HepG2 (cell line): Measurements from ENCODE around the gene ARMH3. TPM values are rescaled to one million over a fixed set of nuclear protein-coding genes. Genes with fewer than 3 reads are reported as not detected.

Source experiments
- ATF7 ChIP-seq, 2 experiments: fragments of 450-650 bp in 1 of 2; sonication (generic) in 1 of 2; formaldehyde crosslinking in 1 of 2; IDR thresholded peaks; 2 replicates each; pipeline versions ENCODE4 v1.4.0 to v1.6.1; 2016 to 2020; ENCODE audit warnings: antibody characterized with exemption in 1 of 2, mild to moderate bottlenecking in 1 of 2, missing genetic modification reagents in 1 of 2
- CEBPG ChIP-seq: IDR thresholded peaks from 2 replicates; pipeline ENCODE4 v1.6.1; 2016
- DNMT1 ChIP-seq: sonication (generic); formaldehyde crosslinking; IDR thresholded peaks from 2 replicates; pipeline ENCODE4 v1.5.1; 2020; ENCODE audit warnings: mild to moderate bottlenecking, missing genetic modification reagents
- KLF6 ChIP-seq: IDR thresholded peaks from 2 replicates; pipeline ENCODE4 v1.8.0; 2016; ENCODE audit warnings: missing biosample characterization, missing genetic modification reagents
- RELA ChIP-seq: sonication (generic); formaldehyde crosslinking; IDR thresholded peaks from 2 replicates; pipeline ENCODE4 v1.4.0; 2020; ENCODE audit warnings: missing genetic modification reagents
- SP140L ChIP-seq: sonication (generic); formaldehyde crosslinking; IDR thresholded peaks from 2 replicates; pipeline ENCODE4 v1.4.0; 2020; ENCODE audit warnings: missing genetic modification reagents, borderline replicate concordance
- ZNF430 ChIP-seq: sonication (generic); formaldehyde crosslinking; IDR thresholded peaks from 2 replicates; pipeline ENCODE4 v1.9.0; 2021; ENCODE audit warnings: mild to moderate bottlenecking, missing genetic modification reagents
- ZNF605 ChIP-seq: sonication (generic); formaldehyde crosslinking; IDR thresholded peaks from 2 replicates; pipeline ENCODE4 v1.8.0; 2022; ENCODE audit warnings: mild to moderate bottlenecking, missing genetic modification reagents
- ZNF652 ChIP-seq: IDR thresholded peaks from 2 replicates; pipeline ENCODE4 v1.6.1; 2016; ENCODE audit warnings: low read depth, borderline replicate concordance
- ZNF891 ChIP-seq: sonication (generic); formaldehyde crosslinking; IDR thresholded peaks from 2 replicates; pipeline ENCODE4 v1.5.0; 2020; ENCODE audit warnings: mild to moderate bottlenecking, missing genetic modification reagents
- ZSCAN29 ChIP-seq: sonication (generic); formaldehyde crosslinking; conservative IDR thresholded peaks from 2 replicates; pipeline ENCODE4 v1.4.0; 2020; ENCODE audit warnings: mild to moderate bottlenecking, missing genetic modification reagents
- polyA plus RNA-seq, 8 experiments: library from polyadenylated mRNA; depleted of rRNA in 3 of 8; stranded (reverse) in 7 of 8; unstranded in 1 of 8; fragments of >200 nt; fragmentation: Illumina TruSeq in 4 of 8; extraction: Trizol in 4 of 8; gene quantifications; 2 replicates each; pipeline versions ENCODE4 v1.2.1 to v1.2.3, GENCODE V29; 2011 to 2016; ENCODE audit warnings: low read depth in 4 of 8, missing spikeins in 1 of 8, mixed read lengths in 1 of 8; ENCODE audit not compliant: insufficient read depth in 1 of 8
- total RNA-seq, 5 experiments: library from RNA; depleted of rRNA; stranded (reverse); fragments of >200 nt; fragmentation: Illumina TruSeq; extraction: Trizol; gene quantifications; 2 replicates each; pipeline ENCODE4 v1.2.3, GENCODE V29; 2016; ENCODE audit warnings: low read depth in 1 of 5
- TF ChIP-seq, protein P1 (sequence below): sonication (generic); formaldehyde crosslinking; IDR thresholded peaks from 2 replicates; pipeline ENCODE4 v1.8.0; 2022; ENCODE audit warnings: mild to moderate bottlenecking, missing genetic modification reagents, moderate library complexity
- TF ChIP-seq, protein P2 (sequence below): sonication (generic); formaldehyde crosslinking; IDR thresholded peaks from 2 replicates; pipeline ENCODE4 v1.4.0; 2020; ENCODE audit warnings: missing genetic modification reagents
- TF ChIP-seq, protein P3 (sequence below): IDR thresholded peaks from 2 replicates; pipeline ENCODE4 v1.6.1; 2016; ENCODE audit warnings: mild to moderate bottlenecking, missing biosample characterization, missing genetic modification reagents
- TF ChIP-seq, protein P4 (sequence below): sonication (generic); formaldehyde crosslinking; IDR thresholded peaks from 2 replicates; pipeline ENCODE4 v1.8.0; 2022; ENCODE audit warnings: missing genetic modification reagents, mild to moderate bottlenecking, borderline replicate concordance
- TF ChIP-seq, protein P5 (sequence below): sonication (generic); formaldehyde crosslinking; IDR thresholded peaks from 2 replicates; pipeline ENCODE4 v1.8.0; 2022; ENCODE audit warnings: low read depth, missing genetic modification reagents
- TF ChIP-seq, protein P6 (sequence below): sonication (generic); formaldehyde crosslinking; IDR thresholded peaks from 2 replicates; pipeline ENCODE4 v1.4.0; 2020; ENCODE audit warnings: missing genetic modification reagents, mild to moderate bottlenecking, borderline replicate concordance

ARMH3 gene
- total and polyA plus RNA-seq, 2 of the 13 experiments (the other 11 are each of a cell fraction or from before 2014, with no cell fraction given) = 8.4 to 16.9 TPM

DNA sequence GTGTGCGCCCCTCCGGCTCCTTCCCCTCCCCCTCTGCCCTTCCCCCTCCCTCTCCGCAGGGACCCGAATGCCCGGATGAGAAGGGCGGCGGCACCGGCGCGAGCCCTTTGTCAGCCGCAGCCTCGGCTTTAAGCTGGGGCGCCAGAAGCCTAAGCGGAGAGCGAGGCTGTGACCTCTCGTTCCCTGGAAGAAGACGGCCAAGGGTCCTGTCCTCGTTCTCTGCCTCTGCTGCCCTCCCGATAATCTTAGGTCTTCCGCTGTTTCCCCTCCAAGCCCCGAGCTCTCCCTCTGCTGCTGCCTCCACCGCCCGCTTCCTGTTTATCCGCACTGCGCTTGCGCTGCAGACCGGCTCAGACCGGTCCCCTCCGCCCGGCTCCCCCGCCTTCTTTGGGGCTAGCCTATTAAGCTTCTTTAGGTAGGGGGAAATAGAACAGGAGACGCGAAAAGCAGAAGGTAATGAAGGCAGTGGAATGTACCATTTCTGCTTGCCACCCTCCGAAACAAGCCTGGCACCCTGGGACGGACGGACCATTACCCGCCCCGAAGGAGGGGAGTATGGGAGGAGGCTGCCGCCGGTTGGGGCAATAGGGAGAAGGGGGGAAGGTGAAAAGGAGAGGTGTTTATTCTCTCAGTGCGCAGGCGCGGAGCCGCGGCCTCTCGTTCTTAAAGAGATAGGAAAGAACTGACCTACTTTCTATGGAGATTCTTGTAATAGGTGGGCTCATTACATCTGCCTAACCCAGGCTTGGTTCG lies 237.7 kb downstream of the ARMH3 start, which contains the start of gene OGA (continued):
- TF ChIP-seq ATF7 (IDR thresholded peaks at IDR 0.05) (peak; percentile 90), ATF7 (CRISPR knock-in tag; IDR thresholded peaks at IDR 0.05) (no peak; the same call in 1 of the 2 replicates), DNMT1 (0 out of 2 replicates have a peak, but pooled peaks have one; percentile 28), ZSCAN29 (CRISPR knock-in tag) (no peak), ZNF652 (no peak), KLF6 (no peak; the same call in none of the 2 replicates), ZNF605 (CRISPR knock-in tag) (peak; percentile 76; the same call in 1 of the 2 replicates), ZNF430 (CRISPR knock-in tag) (peak; percentile 32), SP140L (CRISPR knock-in tag) (no peak), RELA (CRISPR knock-in tag) (no peak), ZNF891 (CRISPR knock-in tag) (no peak), CEBPG (peak; percentile 67)
- TF ChIP-seq, protein P1, sequence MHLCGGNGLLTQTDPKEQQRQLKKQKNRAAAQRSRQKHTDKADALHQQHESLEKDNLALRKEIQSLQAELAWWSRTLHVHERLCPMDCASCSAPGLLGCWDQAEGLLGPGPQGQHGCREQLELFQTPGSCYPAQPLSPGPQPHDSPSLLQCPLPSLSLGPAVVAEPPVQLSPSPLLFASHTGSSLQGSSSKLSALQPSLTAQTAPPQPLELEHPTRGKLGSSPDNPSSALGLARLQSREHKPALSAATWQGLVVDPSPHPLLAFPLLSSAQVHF (CRISPR knock-in tag) = no peak
- TF ChIP-seq, protein P2, sequence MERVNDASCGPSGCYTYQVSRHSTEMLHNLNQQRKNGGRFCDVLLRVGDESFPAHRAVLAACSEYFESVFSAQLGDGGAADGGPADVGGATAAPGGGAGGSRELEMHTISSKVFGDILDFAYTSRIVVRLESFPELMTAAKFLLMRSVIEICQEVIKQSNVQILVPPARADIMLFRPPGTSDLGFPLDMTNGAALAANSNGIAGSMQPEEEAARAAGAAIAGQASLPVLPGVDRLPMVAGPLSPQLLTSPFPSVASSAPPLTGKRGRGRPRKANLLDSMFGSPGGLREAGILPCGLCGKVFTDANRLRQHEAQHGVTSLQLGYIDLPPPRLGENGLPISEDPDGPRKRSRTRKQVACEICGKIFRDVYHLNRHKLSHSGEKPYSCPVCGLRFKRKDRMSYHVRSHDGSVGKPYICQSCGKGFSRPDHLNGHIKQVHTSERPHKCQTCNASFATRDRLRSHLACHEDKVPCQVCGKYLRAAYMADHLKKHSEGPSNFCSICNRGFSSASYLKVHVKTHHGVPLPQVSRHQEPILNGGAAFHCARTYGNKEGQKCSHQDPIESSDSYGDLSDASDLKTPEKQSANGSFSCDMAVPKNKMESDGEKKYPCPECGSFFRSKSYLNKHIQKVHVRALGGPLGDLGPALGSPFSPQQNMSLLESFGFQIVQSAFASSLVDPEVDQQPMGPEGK = peak; percentile 72
- TF ChIP-seq, protein P3, sequence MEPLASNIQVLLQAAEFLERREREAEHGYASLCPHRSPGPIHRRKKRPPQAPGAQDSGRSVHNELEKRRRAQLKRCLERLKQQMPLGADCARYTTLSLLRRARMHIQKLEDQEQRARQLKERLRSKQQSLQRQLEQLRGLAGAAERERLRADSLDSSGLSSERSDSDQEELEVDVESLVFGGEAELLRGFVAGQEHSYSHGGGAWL (CRISPR knock-in tag) = no peak
- TF ChIP-seq, protein P4, sequence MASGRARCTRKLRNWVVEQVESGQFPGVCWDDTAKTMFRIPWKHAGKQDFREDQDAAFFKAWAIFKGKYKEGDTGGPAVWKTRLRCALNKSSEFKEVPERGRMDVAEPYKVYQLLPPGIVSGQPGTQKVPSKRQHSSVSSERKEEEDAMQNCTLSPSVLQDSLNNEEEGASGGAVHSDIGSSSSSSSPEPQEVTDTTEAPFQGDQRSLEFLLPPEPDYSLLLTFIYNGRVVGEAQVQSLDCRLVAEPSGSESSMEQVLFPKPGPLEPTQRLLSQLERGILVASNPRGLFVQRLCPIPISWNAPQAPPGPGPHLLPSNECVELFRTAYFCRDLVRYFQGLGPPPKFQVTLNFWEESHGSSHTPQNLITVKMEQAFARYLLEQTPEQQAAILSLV = peak; percentile 50; the same call in 1 of the 2 replicates
- TF ChIP-seq, protein P5, sequence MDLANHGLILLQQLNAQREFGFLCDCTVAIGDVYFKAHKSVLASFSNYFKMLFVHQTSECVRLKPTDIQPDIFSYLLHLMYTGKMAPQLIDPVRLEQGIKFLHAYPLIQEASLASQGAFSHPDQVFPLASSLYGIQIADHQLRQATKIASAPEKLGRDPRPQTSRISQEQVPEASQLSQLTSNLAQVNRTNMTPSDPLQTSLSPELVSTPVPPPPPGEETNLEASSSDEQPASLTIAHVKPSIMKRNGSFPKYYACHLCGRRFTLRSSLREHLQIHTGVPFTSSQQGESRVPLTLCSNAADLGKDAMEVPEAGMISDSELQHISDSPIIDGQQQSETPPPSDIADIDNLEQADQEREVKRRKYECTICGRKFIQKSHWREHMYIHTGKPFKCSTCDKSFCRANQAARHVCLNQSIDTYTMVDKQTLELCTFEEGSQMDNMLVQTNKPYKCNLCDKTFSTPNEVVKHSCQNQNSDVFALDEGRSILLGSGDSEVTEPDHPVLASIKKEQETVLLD (CRISPR knock-in tag) = no peak
- TF ChIP-seq, protein P6, sequence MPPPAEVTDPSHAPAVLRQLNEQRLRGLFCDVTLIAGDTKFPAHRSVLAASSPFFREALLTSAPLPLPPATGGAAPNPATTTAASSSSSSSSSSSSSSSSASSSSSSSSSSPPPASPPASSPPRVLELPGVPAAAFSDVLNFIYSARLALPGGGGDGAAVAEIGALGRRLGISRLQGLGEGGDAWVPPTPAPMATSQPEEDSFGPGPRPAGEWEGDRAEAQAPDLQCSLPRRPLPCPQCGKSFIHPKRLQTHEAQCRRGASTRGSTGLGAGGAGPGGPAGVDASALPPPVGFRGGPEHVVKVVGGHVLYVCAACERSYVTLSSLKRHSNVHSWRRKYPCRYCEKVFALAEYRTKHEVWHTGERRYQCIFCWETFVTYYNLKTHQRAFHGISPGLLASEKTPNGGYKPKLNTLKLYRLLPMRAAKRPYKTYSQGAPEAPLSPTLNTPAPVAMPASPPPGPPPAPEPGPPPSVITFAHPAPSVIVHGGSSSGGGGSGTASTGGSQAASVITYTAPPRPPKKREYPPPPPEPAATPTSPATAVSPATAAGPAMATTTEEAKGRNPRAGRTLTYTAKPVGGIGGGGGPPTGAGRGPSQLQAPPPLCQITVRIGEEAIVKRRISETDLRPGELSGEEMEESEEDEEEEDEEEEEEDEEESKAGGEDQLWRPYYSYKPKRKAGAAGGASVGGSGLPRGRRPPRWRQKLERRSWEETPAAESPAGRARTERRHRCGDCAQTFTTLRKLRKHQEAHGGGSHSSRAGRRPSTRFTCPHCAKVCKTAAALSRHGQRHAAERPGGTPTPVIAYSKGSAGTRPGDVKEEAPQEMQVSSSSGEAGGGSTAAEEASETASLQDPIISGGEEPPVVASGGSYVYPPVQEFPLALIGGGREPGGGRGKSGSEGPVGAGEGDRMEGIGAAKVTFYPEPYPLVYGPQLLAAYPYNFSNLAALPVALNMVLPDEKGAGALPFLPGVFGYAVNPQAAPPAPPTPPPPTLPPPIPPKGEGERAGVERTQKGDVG (CRISPR knock-in tag) = no peak
